MCF 10A (cell line): ENCODE measurements around the gene MRAP. TPM values are rescaled to one million over a fixed set of nuclear protein-coding genes. Genes with fewer than 3 reads are reported as not detected.

Experiments used
- BruUV-seq: library from RNA; stranded (reverse); fragments of 400-500 nt; replicated peaks from 2 replicates; lab custom pipeline; 2021; lab: Mats Ljungman, UMichigan
- CTCF ChIA-PET: fragments of 300-600 bp; sonication (Branson Sonifier 250); formaldehyde crosslinking; extraction: SDS; loops from one replicate; lab custom pipeline; 2021; ENCODE audit warnings: antibody characterized with exemption, inconsistent platforms; lab: Yijun Ruan, JAX
- POLR2A ChIA-PET: fragments of 300-600, 350-650 bp; sonication (Branson Sonifier 250); formaldehyde crosslinking; extraction: SDS; loops from one replicate; lab custom pipeline; 2020; ENCODE audit warnings: antibody characterized with exemption, inconsistent platforms; lab: Yijun Ruan, JAX
- DNase-seq: peaks from one replicate; pipeline ENCODE4 v3.0.0-alpha.2; 2018; ENCODE audit not compliant: unreplicated experiment
- H3K27ac Mint-ChIP-seq: one replicate; pipeline ENCODE4 v1.8.0; 2022; ENCODE audit warnings: mild to moderate bottlenecking, low read depth, mixed read lengths; ENCODE audit not compliant: unreplicated experiment
- H3K27me3 Mint-ChIP-seq: one replicate; pipeline ENCODE4 v1.8.0; 2022; ENCODE audit warnings: mixed read lengths; ENCODE audit not compliant: insufficient read depth, unreplicated experiment
- H3K36me3 Mint-ChIP-seq: one replicate; pipeline ENCODE4 v1.8.0; 2022; ENCODE audit warnings: mild to moderate bottlenecking, moderate library complexity, mixed read lengths; ENCODE audit not compliant: insufficient read depth, unreplicated experiment
- H3K4me1 Mint-ChIP-seq: one replicate; pipeline ENCODE4 v1.8.0; 2022; ENCODE audit warnings: mixed read lengths; ENCODE audit not compliant: insufficient read depth, unreplicated experiment
- H3K4me3 Mint-ChIP-seq: one replicate; pipeline ENCODE4 v1.8.0; 2022; ENCODE audit warnings: mild to moderate bottlenecking, moderate library complexity, mixed read lengths; ENCODE audit not compliant: unreplicated experiment
- H3K9me3 Mint-ChIP-seq: one replicate; pipeline ENCODE4 v1.8.0; 2022; ENCODE audit warnings: mixed read lengths; ENCODE audit not compliant: unreplicated experiment
- CTCF ChIP-seq: fragments of 200-600 bp; IDR thresholded peaks from one replicate; pipeline ENCODE4 v1.8.0; 2022; ENCODE audit warnings: antibody characterized with exemption, mild to moderate bottlenecking; ENCODE audit not compliant: unreplicated experiment
- intact Hi-C: fragments of 100-400 bp; cut with micrococcal nuclease; formaldehyde crosslinking; loops from 2 replicates; pipeline ENCODE4 v1.14.1; 2022
- total RNA-seq: library from RNA; stranded (reverse); gene quantifications from 2 replicates; pipeline ENCODE4 v1.2.3, GENCODE V29; 2022

The MRAP gene
- total RNA-seq, 1 experiment from 2014 or later = not detected

- Mint-ChIP-seq H3K27ac (peak overlapping the region; percentile 40), H3K36me3 (peaks cover 100% of the 10 kb centered on the region), H3K27me3 (no peaks in the 10 kb centered on the region), H3K4me1 (peaks cover 14% of the 10 kb centered on the region), H3K4me3 (no peak overlapping the region), H3K9me3 (no peaks in the 10 kb centered on the region)
- peak; percentile 59 for DNase-seq
- no peak for TF ChIP-seq CTCF
- BruUV-seq = no TSS peak
- ChIA-PET POLR2A (interaction anchor here (1.1 kb wide), 1 partner anchor 9 kb away, joined by 3 read pairs; no protein-coding TSS in a partner anchor), CTCF (interaction anchor here (0.9 kb wide), 1 partner anchor 8 kb away, joined by 3 read pairs; no protein-coding TSS in a partner anchor)
- intact Hi-C loops = no loop called here
Measured at GRCh38 chr21:32336711-32337110, 38.1 kb downstream of the MRAP start.

- CTCF ChIA-PET = no interaction called here
- H3K27me3 Mint-ChIP-seq = no peaks in the 10 kb centered on the region
- no peak overlapping the region for H3K4me3 Mint-ChIP-seq
- DNase-seq = no peak
- H3K4me1 Mint-ChIP-seq = peaks cover 14% of the 10 kb centered on the region
- no peaks in the 10 kb centered on the region for H3K9me3 Mint-ChIP-seq
- peaks cover 100% of the 10 kb centered on the region for H3K36me3 Mint-ChIP-seq
- H3K27ac Mint-ChIP-seq = peak overlapping the region; percentile 40
- no peak for TF ChIP-seq CTCF
- intact Hi-C loops = no loop called here
- BruUV-seq = no TSS peak
- POLR2A ChIA-PET = no interaction called here
Measured at GRCh38 chr21:32337206-32337605, 38.6 kb downstream of the MRAP start.

DNA sequence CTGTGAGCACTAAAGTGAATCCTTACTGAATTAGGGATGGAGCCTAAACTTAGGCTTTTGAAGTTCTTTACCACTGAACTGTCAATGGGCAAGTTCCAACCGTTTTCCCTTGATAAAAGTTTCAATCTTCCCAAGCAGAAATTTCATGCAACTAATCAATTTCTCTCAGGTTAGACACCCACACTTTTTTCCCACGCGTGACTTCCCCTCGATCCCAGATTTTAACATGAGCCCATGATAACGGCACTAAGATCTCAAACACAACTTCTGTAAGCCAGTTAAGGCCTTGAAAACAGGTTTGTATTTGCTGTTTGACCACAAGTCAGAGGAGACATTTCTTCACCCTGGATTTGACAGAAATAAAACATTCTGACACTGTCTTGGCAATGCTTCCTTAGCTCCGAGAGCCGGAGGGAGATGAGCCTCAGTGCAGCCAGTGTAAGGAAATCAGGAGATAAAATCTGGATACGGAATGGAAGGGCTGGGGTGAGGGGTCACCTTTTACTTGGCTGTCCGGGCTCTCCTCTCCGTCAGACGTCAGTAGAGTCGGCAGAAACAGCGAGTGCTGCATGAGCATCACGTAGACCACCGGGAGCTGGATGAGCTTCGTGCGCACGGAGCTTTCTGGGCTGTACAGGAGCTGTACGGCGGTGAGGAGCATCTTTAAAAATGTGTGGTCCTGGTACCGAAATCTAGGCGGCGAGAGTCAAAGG is 39.7 kb downstream of the MRAP start:
- Mint-ChIP-seq H3K4me1 (peaks cover 14% of the 10 kb centered on the region), H3K27ac (no peak overlapping the region), H3K9me3 (no peaks in the 10 kb centered on the region), H3K27me3 (no peaks in the 10 kb centered on the region), H3K4me3 (no peak overlapping the region), H3K36me3 (peaks cover 100% of the 10 kb centered on the region)
- CTCF ChIA-PET = interaction anchor here (0.6 to 0.7 kb wide), 3 partner anchors 54 to 263 kb away, joined by 3 to 7 read pairs (median 4); no protein-coding TSS in a partner anchor
- TF ChIP-seq CTCF = no peak
- intact Hi-C loops = no loop called here
- DNase-seq = no peak
- POLR2A ChIA-PET = no interaction called here
- no TSS peak for BruUV-seq

GRCh38 chr21:32340863-32341848 is 42.5 kb downstream of the MRAP start:
- no peak for TF ChIP-seq CTCF
- no TSS peak for BruUV-seq
- no peak overlapping the region for H3K4me3 Mint-ChIP-seq
- intact Hi-C loops = no loop called here
- ChIA-PET POLR2A (interaction anchor here (0.6 to 0.7 kb wide), 2 partner anchors 72 to 1122 kb away, joined by 3 read pairs; partner anchors contain the start of gene EVA1C), CTCF (interaction anchor here (0.8 to 1.2 kb wide), 5 partner anchors 9 to 260 kb away, joined by 3 to 6 read pairs (median 3); no protein-coding TSS in a partner anchor)
- no peaks in the 10 kb centered on the region for H3K9me3 Mint-ChIP-seq
- no peaks in the 10 kb centered on the region for H3K27me3 Mint-ChIP-seq
- no peak overlapping the region for H3K27ac Mint-ChIP-seq
- H3K36me3 Mint-ChIP-seq = peaks cover 100% of the 10 kb centered on the region
- H3K4me1 Mint-ChIP-seq = peaks cover 14% of the 10 kb centered on the region
- no peak for DNase-seq
